ENCODE results near the gene SLC5A11. TPM values are rescaled to one million over a fixed set of nuclear protein-coding genes. Genes with fewer than 3 reads are reported as not detected.

SLC5A11 gene
- total RNA-seq, 1 experiment from 2014 or later: 0.22 TPM

- Histone ChIP-seq H3K79me1 (ENCODE audit: insufficient read depth, low read depth, low read length, poor library complexity, severe bottlenecking) (no peaks in the 10 kb centered on the region), H3K4me2 (ENCODE audit: insufficient read depth, insufficient read length, low read length) (no peak overlapping the region), H3K27me3 (ENCODE audit: insufficient read depth, low read length) (no peaks in the 10 kb centered on the region), H3K4ac (ENCODE audit: low read depth, low read length) (no peak overlapping the region), H2AFZ (ENCODE audit: low read length) (no peak overlapping the region), H3T11ph (ENCODE audit: low read length) (no peak overlapping the region), H3K14ac (ENCODE audit: insufficient read depth, low read length) (no peak overlapping the region), H2AK5ac (ENCODE audit: insufficient read length, low read length) (no peak overlapping the region), H2BK120ac (ENCODE audit: low read depth, low read length, poor library complexity, severe bottlenecking) (no peak overlapping the region), H3K23me2 (ENCODE audit: insufficient read length, low read depth, low read length, poor library complexity, severe bottlenecking) (no peaks in the 10 kb centered on the region), H2BK5ac (ENCODE audit: insufficient read length, low read length) (no peak overlapping the region), H2BK15ac (ENCODE audit: low read depth, low read length) (no peak overlapping the region), H4K20me1 (ENCODE audit: control insufficient read depth, insufficient read depth, insufficient read length) (no peaks in the 10 kb centered on the region), H3K79me2 (ENCODE audit: insufficient read depth, low read length) (no peaks in the 10 kb centered on the region), H4K91ac (ENCODE audit: insufficient read length, low read depth, low read length) (no peak overlapping the region), H2BK20ac (ENCODE audit: low read depth, low read length, poor library complexity, severe bottlenecking) (no peak overlapping the region), H3K18ac (ENCODE audit: insufficient read length, low read depth, low read length) (no peak overlapping the region), H3K56ac (ENCODE audit: insufficient read length, low read depth, low read length) (no peak overlapping the region), H4K5ac (ENCODE audit: insufficient read length, low read depth, low read length) (no peak overlapping the region), H3K9me3 (ENCODE audit: control insufficient read depth, low read depth, low read length) (no peaks in the 10 kb centered on the region), H3K23ac (ENCODE audit: insufficient read length, low read depth, low read length) (no peak overlapping the region), H2BK12ac (ENCODE audit: insufficient read length, low read depth, low read length) (no peak overlapping the region), H3K9ac (ENCODE audit: extremely low read depth, insufficient read length, low read length) (no peak overlapping the region), H4K8ac (replicated peaks; ENCODE audit: insufficient read length, low read depth, low read length) (no peak overlapping the region), H3K27ac (ENCODE audit: insufficient read length, low read depth, low read length) (no peak overlapping the region), H3K4me1 (ENCODE audit: insufficient read depth, low read length) (no peaks in the 10 kb centered on the region)
- Mint-ChIP-seq H3K9me3 (peaks cover 0 to 2% of the 10 kb centered on the region in 2 experiments; a peak in 2 of 5 replicates), H3K27ac (no peak overlapping the region), H3K4me1 (no peaks in the 10 kb centered on the region), H3K4me3 (no peak overlapping the region), H3K27me3 (ENCODE audit: low read depth) (peaks cover 7% of the 10 kb centered on the region; the same call in 1 of the 2 replicates), H3K36me3 (ENCODE audit: insufficient read depth in 1 of 3, low read depth in 3 of 3) (no peaks in the 10 kb centered on the region)
- TF ChIP-seq CTCF (conservative IDR thresholded peaks at IDR 0.05): no peak
- DNase-seq: no peak
Measured at GRCh38 chr16:24900230-24900629, 54.5 kb downstream of the SLC5A11 start.

Measured in H9 (cell line).